Measurements from ENCODE around the gene DNAAF8.

DNAAF8 gene

DNA sequence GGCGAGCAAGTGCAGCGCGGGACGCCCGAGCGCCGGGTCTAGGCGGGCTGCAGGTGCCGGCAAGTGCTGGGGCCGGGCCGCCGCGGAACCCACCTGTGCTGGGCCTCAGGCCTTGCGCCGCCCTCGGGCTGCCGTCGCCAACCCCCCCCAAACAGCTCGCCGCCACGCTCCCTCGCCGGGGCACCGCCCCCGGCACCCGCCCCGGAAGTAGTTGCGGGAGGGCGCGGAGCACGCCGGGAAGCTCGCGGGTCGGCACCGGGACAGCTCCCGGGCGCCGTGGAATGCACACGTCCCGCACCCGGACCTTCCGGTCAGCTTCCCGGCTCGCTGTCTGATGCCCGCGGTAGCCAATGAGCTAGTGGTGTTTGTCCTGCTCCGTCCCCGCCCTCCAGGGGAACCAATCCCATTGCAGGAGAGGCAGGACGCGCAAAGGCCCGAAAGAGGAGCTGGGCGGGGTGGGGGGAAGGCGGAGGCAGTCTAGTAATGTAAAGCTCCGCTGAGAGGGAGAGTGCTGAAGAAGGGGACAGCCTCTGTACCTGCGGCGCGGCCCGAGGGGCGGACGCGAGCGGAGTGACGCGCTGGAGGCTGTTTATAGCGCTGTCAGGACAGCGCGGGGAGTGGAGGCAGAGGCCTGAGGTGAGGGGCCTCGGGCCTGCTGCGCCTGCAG, at the start of gene DNAAF8, which contains the start of gene ANKS3:
TSS of gene DNAAF8 (plus strand) at position 475 of the 667 bp plus-strand sequence. CDS start 1,978 bp downstream, outside the sequence.
TSS of gene ANKS3 (minus strand) at position 209 of the 667 bp plus-strand sequence. CDS start 4,122 bp downstream, outside the sequence.
- DNase-seq: peak; percentile 94

DNA sequence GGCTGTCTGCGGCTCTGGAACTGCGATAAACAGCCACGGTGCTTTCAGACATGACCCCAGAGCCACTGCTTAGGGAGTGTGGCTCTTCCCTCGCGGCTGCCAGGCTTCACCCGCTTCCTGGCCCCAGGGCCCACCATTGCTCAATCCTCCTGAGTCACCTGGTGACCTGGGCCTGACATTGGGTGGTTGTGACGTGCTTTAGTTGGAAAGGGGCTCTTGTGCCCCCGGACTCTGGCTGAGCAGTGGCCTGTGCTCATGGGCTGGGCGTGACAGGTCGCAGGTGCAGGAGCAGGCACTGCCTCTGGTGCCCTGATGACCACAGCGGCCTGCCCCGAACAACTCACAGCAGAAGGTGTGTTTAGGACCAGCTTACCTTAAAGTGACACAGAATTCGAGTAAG, 49.6 kb upstream of the DNAAF8 start:
- no peak for DNase-seq

DNA sequence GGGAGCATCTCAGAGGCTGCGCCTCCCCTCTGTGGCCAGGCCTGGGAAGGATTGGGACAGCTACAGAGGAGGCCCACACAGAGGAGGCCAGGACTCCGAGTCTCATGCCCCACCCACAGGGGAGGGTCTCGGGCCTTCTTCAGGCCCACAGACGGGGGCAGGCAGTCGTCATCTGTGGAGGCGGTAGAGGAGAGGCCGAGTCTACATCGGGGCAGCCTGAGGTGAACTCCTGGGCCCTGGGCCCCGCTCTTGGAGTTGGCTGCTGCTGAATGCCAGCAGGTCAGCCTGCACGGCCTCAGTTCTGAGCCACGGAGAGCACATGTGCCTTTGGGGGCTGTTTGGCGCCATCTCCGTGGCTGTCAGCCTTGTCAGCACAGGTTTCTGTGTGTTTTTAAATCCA, 49.0 kb upstream of the DNAAF8 start:
- DNase-seq: no peak

DNA sequence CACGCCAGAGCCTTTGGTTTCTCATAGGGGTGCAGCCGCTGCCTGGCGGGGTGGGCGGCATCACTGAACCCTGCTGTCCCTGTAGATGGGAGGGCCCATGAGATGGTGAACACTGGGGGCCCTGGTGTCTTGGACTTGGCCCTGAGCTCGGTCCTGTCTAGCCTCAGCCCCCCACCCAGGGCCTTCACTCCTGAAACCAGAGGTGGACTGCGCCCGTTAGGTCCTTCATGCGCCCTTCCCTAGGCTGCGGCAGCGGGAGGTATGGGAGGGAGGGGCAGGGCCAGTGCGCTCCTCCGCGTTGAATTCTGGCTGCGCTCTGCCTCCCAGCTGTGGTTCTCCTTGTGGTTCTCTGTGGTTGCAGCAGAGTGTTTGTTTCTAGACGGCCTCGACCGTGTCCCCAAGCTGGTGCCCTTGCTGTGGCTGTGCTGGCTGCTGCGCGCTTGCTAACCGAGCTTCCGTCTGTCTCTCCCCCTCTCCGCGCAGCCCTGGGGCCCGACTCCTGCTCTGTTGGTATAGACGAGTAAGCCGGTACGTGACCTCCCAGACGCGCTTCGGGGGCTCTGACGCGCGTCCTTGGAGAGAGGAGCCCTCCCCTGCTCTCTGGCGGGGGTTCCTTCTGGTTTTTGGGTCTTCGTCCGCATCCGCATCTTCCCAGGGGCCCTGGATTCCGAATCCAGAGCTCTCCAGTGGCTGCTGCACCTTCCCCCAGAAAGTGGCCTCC, 48.4 kb upstream of the DNAAF8 start:
- no peak for DNase-seq

DNA sequence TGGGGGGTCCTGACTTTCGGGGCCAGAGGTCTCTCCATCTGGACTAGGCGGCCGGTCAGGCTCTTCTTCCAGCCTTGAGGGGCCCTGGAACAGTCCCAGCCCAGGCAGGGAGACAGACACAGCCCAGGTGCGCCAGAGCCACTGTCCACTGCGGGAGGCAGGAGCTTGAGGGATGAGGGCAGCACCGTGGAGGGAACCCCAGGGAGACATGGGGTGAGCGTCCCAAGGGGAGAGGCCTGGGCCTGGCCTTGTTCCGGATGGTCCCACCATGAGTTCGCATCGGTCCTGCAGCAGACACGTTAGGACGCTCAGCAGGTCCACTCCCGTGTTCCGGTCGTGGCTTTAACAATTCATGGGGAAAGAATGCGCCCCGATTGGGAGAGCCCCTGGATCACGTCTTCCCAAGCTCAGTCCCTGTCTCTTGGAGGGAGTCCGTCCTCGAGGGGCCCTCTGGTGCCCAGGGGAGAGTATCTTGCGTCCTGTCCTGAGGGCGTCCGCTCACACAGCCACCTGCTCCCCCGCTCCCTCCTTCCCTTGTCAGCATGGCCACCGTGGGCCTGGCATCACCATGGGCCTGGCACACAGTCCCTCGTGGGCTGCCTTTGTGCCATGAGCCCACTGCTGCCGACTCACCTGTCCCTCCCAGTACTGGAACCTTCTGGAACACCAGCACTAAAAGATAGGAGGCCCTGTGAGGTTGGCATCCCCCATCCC, 47.7 kb upstream of the DNAAF8 start:
- DNase-seq: no peak

DNA sequence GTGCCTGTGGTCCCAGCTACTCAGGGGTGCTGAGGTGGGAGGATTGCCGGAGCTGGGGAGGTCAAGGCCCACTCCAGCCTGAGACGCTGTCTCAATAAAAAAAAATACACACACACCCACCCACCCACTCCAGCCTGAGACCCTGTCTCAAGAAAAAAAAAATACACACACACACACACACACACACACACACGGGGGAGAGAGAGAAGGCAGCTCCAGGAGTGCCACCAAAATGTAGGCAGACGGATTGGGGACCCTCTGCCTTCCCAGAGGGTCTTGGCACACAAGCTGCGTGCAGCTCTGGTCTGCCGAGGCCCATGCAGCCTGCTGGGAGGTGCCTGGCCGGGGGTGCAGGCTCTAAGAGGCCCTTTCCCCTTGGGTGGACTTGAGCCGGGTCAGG, 46.9 kb upstream of the DNAAF8 start:
- no peak for DNase-seq

DNA sequence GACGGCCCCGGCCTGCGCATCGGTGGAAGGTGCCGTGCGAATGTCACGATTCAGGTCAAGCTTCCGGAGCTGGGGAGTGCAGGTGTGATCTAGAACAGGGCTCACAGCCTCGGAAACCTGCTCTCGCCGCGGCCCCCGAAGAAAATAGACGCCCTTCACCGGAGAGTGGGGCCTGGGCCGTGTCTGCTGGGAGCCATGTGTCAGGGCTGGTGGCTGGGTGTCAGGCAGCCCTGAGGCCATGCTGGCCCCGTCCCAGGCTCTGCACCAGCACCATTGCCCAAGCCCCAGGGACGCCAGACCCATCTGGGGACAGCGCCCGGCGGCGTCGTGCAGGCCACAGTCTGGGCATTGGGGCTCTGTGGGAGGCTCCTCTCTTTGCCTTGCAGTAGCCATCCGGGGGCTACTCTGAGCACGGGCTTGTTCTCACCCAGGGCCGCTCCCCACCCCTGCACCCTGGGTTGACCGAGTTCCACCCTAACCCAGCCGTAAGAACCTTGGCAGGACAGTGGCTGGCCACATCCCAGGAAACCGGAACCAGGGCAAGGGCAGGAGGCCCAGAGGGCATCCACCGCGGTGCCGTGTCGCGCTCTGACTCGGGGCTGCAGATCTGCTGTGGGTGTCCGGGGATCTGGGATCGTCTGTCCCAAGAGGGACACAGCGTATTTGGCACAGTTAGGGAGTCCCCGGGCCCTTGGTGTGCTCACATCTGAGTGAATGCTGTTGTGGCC, 46.2 kb upstream of the DNAAF8 start:
- no peak for DNase-seq

DNA sequence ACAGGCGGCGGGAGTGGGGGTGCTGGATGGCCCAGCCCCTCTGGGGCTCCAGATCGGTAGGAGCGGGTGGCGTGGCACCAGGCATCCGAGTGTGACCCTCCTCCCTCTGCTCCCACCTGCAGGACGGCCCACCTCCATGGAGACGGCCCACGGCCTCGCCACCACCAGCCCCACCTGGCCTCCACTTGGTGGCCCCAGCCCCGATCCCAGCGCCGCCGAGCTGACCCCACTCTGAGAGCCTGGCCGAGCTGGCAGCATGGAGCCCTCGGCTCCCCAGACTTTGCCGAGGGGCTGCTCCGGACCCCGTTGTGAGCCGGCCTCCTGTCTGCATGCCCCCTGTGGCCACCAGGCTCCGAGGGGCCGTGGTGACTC, 45.7 kb upstream of the DNAAF8 start:
- DNase-seq: no peak

DNA sequence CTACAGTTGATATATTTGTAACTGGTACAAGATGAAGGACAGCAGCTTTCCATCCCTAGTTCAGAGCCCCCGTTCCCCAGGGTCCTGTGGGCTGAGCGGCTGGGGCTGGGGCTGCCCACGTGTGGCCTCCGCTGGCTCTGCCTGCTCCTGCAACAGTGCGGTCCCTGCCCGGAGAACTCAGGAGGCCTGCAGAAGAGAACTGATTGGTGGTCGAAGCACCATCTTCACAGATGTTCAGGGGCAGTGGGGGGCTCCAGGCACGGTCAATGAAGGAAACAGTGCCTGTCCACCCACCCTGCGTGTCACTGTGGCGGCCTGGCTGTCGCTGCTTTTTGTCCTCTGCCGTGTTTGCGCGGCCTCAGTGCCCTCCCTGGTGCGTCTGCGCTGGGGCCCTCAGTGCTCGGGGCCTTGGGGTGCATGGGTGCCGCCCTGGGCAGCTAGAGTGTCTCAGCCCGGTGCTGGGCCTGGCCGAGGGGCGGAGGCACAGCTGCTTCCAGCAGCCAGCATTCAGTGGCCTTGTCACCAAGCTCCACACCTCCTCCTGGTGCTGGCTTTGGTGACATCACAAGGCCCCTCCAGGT, 45.2 kb upstream of the DNAAF8 start:
- no peak for DNase-seq

DNA sequence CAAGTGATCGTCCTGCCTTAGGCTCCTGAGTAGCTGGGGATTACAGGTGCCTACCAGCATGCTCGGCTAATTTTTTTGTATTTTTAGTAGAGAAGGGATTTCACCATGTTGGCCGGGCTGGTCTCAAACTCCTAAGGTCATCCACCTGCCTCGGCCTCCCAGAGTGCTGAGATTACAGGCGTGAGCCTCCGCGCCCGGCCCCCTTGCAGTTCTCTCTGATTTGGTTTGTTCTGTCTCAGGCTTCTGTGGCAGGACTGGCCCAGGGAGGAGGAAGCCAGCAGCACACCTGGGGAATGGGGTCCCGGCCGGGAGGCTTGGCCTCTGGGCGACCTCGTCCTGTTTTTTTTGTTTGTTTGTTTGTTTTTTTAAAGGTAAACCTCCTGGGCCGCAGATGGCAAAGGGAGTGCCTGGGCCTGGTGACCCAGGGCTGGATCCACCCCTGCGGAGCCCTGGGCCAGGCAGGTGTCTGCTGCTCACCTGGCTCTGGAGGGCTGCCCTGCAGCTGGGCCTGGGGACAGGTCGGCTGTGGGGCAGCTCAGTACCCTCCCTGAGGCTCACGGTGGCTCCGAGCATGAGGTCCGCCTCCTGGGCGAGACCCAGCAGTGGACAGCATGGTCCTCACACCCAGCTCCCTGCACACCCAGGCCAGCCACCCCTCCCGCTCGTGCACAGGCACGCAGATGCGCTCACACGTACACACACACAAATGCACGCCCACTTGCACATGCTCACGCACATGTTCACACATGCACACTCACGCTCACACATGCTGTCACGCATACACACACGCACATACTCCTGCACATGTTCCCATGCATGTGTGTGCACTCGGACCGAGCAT, 44.3 kb upstream of the DNAAF8 start:
- no peak for DNase-seq

DNA sequence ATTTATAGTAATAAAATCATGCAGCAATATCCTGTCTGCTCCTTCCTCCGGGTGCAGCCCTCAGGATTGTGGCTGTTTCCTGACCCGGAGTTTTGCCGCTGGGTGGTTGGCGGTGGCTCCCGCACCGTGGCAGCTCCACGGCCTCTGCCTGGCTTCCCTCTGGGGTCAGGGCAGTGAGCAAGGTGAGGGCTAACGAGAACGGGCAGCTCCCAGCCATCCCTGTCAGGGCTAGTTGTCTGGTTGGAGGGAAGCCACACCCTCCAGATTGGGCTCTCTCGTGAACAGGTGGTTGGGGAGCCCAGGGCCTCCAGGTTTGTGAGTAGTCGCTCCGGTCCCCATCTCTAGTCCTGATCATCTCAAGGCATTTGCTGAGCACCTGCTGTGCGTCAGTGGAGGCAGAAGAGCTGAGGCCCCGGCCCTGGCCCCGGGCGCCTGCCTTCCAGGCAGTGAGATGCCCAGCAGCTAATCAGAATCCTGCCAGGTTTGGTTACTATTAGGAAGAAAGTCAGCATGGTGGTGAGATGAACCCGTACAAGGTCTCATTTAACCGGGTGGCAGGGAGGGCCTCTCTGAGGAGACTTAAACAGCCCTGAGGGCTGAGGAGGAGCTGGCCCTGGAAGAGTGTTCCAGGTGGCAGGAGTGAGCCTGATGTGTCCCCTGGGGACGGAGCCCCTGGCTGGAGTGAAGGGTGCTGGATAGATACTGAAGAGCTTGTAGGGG, 43.2 kb upstream of the DNAAF8 start:
- no peak for DNase-seq

DNA sequence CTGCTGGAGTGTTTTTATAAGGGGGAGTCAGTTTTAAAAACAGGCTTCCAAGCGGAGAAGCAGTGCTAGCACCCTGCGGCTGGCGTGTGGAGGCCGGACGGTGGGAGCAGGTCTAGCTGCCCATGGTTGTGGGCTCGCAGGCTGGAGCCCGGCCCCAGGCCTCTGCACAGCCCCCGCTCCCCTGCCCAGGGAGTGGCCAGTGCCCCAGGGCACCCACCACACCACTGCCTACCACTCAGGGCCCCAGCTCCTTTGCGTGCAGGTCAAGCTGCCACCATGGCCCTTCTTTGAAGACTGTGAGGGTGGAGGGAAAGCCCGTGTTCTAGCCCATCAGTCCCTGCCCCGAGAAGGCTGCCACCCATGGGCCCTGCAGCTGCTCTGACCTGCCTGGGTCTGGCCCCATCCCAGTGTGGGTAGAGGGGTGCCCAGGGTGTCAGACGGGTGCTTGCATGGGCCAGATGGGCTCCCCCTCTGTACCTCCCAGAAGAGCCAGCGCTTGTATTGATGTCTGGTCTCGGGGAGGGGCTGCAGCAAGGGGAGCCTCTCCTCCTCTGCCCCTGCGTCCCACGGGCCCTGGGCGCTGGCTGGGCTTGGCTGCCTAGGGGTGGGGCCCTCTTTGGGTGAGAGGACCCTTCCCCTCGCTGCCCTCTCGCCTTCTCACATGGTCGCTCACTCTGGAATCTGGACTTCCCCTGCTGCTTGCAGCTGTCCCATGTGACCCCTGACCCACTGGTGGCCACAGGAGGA, 42.5 kb upstream of the DNAAF8 start:
- no peak for DNase-seq

DNA sequence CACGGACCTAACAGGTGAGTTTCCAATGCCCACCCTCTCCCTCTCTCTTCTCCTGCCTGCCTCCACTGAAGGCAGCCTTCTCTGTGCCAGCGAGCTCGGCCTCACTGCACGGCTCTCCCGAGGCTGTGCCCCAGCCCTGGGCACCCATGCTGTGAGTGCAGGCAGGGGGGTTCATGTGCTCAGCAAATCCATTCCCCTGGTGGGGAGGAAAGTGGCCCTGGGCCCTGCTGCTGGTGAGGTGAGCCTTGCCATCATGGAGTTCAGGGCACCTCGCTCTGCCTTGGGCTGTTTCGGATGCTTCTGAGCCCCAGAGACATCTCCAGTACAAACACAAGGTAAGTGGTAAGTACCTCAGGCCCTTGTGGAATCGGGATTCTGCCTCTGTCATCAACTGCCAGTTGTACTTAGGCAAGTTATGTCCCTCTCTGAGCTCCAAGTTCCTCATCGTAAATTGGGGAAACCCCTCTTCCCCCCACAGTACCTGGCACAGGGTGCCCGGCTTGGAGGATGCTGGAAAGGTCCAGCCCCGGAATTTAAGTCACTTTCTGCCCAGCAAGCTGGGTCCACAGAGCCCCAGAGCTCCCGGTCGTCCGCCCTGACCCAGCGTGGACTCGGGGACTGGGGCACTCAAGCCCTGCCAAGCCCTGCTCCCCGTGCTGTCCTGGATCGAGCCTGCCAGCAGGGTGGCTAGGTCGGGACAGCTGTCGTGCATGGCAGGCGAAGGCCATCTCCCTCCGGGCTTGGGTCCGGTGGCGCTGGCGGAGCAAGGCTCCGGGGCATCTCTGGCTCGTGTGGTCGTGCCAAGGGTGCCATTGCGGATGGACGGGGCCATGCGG, 41.7 kb upstream of the DNAAF8 start:
- DNase-seq: peak; percentile 23

DNA sequence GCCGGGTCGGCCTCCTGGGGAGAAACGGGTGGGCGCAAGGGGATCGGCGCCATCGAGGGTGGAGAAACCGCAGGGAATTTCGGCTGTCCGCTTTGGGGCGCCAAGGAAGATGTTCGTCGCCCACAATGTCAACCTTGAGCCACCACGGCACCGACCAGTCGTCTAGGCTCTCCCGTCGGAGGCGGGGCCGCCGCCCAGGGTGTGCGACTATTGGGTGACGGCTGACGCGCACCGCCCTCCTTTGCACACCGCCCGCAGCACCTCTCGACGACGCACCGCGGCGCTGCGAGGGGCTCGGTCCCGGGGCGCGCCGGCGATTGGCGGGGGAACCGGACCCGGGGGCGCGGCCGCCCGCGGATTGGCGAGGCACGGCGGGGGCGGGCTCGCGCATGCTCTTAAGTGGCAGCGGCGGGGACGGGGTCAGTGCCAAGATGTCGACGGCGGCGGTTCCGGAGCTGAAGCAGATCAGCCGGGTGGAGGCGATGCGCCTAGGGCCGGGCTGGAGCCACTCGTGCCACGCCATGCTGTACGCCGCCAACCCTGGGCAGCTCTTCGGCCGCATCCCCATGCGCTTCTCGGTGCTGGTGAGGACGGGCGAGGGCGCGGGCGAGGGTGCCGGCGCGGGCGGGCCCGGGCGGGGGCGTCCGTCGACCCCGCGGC, 40.9 kb upstream of the DNAAF8 start, which contains the start of gene NUDT16L1:
TSS of gene NUDT16L1 (plus strand) at position 267 of the 660 bp plus-strand sequence. CDS start at position 432, 165 bp downstream.
- peak; percentile 97 for DNase-seq

DNA sequence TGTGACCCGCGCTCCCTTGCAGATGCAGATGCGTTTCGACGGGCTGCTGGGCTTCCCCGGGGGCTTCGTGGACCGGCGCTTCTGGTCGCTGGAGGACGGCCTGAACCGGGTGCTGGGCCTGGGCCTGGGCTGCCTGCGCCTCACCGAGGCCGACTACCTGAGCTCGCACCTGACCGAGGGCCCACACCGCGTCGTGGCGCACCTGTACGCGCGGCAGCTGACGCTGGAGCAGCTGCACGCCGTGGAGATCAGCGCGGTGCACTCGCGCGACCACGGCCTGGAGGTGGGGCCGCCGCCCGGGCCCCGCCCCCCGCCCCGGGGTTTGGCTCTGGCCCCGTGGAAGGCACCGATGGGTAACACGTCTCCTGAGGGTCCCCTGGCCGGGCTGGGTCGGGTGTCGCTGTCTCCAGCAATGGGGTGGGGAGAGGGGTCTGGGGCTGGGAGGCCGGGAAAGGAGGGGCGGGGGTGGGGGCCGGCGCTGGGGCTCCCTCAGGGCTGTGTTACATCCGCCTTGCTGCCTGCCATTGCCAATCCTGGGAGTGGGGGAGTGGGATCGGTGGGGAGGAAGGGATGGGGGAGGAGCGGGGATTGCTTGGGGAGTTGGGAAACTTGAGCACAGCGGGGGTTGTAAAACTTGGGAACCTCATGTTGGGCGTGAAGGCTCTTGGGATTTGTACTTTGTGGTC, 40.2 kb upstream of the DNAAF8 start:
- DNase-seq: peak; percentile 36

DNA sequence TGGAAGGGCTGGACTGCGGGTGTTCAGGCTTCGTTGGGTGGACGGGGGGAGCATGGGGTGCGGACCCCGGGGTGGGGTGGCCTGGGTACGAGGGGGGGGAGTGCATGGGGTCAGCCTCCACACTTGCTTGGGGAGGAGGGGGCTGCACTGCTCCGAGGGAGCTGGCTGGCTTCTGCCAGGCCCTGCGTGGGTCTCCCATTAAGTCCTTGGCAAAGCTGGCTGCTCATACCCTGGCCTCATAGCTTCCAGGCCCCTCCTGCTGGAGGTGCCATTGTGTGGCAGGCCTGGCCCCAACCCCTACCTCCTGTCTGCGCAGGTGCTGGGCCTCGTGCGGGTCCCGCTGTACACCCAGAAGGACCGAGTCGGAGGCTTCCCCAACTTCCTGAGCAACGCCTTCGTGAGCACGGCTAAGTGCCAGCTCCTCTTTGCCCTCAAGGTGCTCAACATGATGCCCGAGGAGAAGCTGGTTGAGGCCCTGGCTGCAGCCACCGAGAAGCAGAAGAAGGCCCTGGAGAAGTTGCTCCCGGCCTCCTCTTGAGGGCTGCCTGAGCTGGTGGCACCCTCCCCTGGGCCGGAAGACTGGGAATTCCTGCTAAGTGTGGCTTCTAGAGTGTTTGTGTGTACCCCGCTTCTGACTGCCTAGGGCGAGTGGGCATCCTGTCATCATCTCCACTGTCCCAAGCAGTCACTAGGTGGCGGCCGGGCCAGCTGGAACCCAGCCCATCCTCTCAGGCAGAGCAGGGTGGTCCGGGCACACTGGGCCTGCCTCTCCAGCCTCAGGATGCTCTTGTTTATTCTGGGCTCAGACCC, 39.5 kb upstream of the DNAAF8 start:
- no peak for DNase-seq

Measured in NCI-H345 (cell line).